GM19351 (cell line): ENCODE measurements around the gene NFYC.

ENCODE experiments used
- ATAC-seq: cut with Tn5 transposase; IDR thresholded peaks from one replicate; pipeline ENCODE4 v1.9.1; 2021; ENCODE audit warnings: mild to moderate bottlenecking, moderate library complexity; ENCODE audit not compliant: unreplicated experiment

The NFYC gene

GRCh38 chr1:40756523-40756922 lies 65.0 kb downstream of the NFYC start:
- ATAC-seq: no peak

GRCh38 chr1:40757084-40757483 lies 65.6 kb downstream of the NFYC start:
- ATAC-seq: no peak

GRCh38 chr1:40758004-40758403 lies 66.5 kb downstream of the NFYC start:
- no peak for ATAC-seq

- ATAC-seq: no peak
Observed at GRCh38 chr1:40758578-40759343, 67.3 kb downstream of the NFYC start.

GRCh38 chr1:40760984-40761383 lies 69.5 kb downstream of the NFYC start:
- ATAC-seq: no peak

- peak; percentile 45 for ATAC-seq
Observed at GRCh38 chr1:40762144-40762923, 70.8 kb downstream of the NFYC start.

GRCh38 chr1:40763742-40764532 lies 72.4 kb downstream of the NFYC start:
- ATAC-seq: no peak

GRCh38 chr1:40764981-40765380 lies 73.5 kb downstream of the NFYC start:
- ATAC-seq: no peak

GRCh38 chr1:40766017-40766416 lies 74.5 kb downstream of the NFYC start:
- no peak for ATAC-seq

GRCh38 chr1:40766560-40766959 lies 75.1 kb downstream of the NFYC start:
- no peak for ATAC-seq

- ATAC-seq: no peak
Observed at GRCh38 chr1:40768146-40768990, 76.9 kb downstream of the NFYC start.

- no peak for ATAC-seq
Observed at GRCh38 chr1:40769815-40770214, 78.3 kb downstream of the NFYC start.

- no peak for ATAC-seq
Observed at GRCh38 chr1:40770296-40771070, 79.0 kb downstream of the NFYC start.

GRCh38 chr1:40772146-40772955 lies 80.8 kb downstream of the NFYC start:
- ATAC-seq: no peak

- ATAC-seq: no peak
Observed at GRCh38 chr1:40773748-40774265, 82.3 kb downstream of the NFYC start.

- ATAC-seq: no peak
Observed at GRCh38 chr1:40774266-40774998, 82.9 kb downstream of the NFYC start.

- ATAC-seq: no peak
Observed at GRCh38 chr1:40776236-40777072, 85.0 kb downstream of the NFYC start.
